Neural progenitor cell (in vitro differentiated cells): ENCODE measurements around the gene PLEKHG4. TPM values are rescaled to one million over a fixed set of nuclear protein-coding genes. Genes with fewer than 3 reads are reported as not detected.

Experiments used
- DNase-seq: peaks from one replicate; pipeline ENCODE4 v3.0.0-alpha.2; 2016; ENCODE audit warnings: low spot score
- H2AFZ ChIP-seq: fragments of 200-600 bp; sonication (generic); replicated peaks from 2 replicates; pipeline ENCODE4 v1.6.1; 2016; ENCODE audit warnings: antibody characterized with exemption
- H3F3A ChIP-seq: fragments of 200-600 bp; sonication (generic); 2 replicates; pipeline ENCODE4 v1.6.1; 2016; ENCODE audit warnings: antibody characterized with exemption, low read depth
- H3K27ac ChIP-seq: fragments of 200-600 bp; sonication (generic); 2 replicates; pipeline ENCODE4 v1.5.1; 2016; ENCODE audit warnings: mild to moderate bottlenecking
- H3K27me3 ChIP-seq: fragments of 200-600 bp; sonication (generic); 2 replicates; pipeline ENCODE4 v1.6.1; 2016; ENCODE audit warnings: mild to moderate bottlenecking, moderate library complexity
- H3K36me3 ChIP-seq: fragments of 200-600 bp; sonication (generic); 2 replicates; pipeline ENCODE4 v1.5.1; 2016
- H3K4me1 ChIP-seq: fragments of 200-600 bp; sonication (generic); 2 replicates; pipeline ENCODE4 v1.6.1; 2016; ENCODE audit warnings: mixed run types
- H3K4me2 ChIP-seq: fragments of 200-600 bp; sonication (generic); 2 replicates; pipeline ENCODE4 v1.6.1; 2016
- H3K4me3 ChIP-seq: fragments of 200-600 bp; sonication (generic); 2 replicates; pipeline ENCODE4 v1.5.1; 2016
- H3K79me2 ChIP-seq: fragments of 200-600 bp; sonication (generic); 2 replicates; pipeline ENCODE4 v1.6.1; 2016; ENCODE audit warnings: low read depth
- H3K9ac ChIP-seq: fragments of 200-600 bp; sonication (generic); 2 replicates; pipeline ENCODE4 v1.6.1; 2016
- H3K9me3 ChIP-seq: fragments of 200-600 bp; sonication (generic); 2 replicates; pipeline ENCODE4 v1.5.1; 2016; ENCODE audit warnings: low read depth
- H4K20me1 ChIP-seq: fragments of 200-600 bp; sonication (generic); 2 replicates; pipeline ENCODE4 v1.6.1; 2016; ENCODE audit warnings: low read depth
- H3K27ac Mint-ChIP-seq: 3 replicates; pipeline ENCODE4 v1.8.0; 2021; ENCODE audit warnings: mixed read lengths
- H3K27me3 Mint-ChIP-seq: 2 replicates; pipeline ENCODE4 v1.8.0; 2022; ENCODE audit warnings: low read depth, mild to moderate bottlenecking, inconsistent platforms, moderate library complexity, mixed read lengths; ENCODE audit not compliant: insufficient read depth
- H3K36me3 Mint-ChIP-seq: 3 replicates; pipeline ENCODE4 v1.8.0; 2021; ENCODE audit warnings: mixed read lengths
- H3K4me1 Mint-ChIP-seq: 3 replicates; pipeline ENCODE4 v1.8.0; 2021; ENCODE audit warnings: mixed read lengths
- H3K4me3 Mint-ChIP-seq: 3 replicates; pipeline ENCODE4 v1.8.0; 2021; ENCODE audit warnings: mild to moderate bottlenecking, moderate library complexity, mixed read lengths
- H3K9me3 Mint-ChIP-seq: 3 replicates; pipeline ENCODE4 v1.8.0; 2020; ENCODE audit warnings: mixed read lengths
- EZH2 ChIP-seq: fragments of 200-600 bp; sonication (generic); IDR thresholded peaks from 2 replicates; pipeline ENCODE4 v1.6.1; 2017; ENCODE audit warnings: antibody characterized with exemption, mild to moderate bottlenecking, moderate library complexity
- EZH2phosphoT487 ChIP-seq: fragments of 200-600 bp; sonication (generic); IDR thresholded peaks from 2 replicates; pipeline ENCODE4 v1.6.1; 2017; ENCODE audit warnings: antibody characterized with exemption
- total RNA-seq: library from RNA; depleted of rRNA; stranded (reverse); fragments of >200 nt; gene quantifications from 2 replicates; pipeline ENCODE4 v1.2.3, GENCODE V29; 2015; ENCODE audit warnings: low replicate concordance
- TF ChIP-seq, protein P1 (sequence below): fragments of 200-600 bp; sonication (generic); IDR thresholded peaks from 2 replicates; pipeline ENCODE4 v1.5.1; 2017; ENCODE audit warnings: antibody characterized with exemption, mild to moderate bottlenecking

Gene PLEKHG4
- total RNA-seq, 1 donor from 2014 or later = 4.0 TPM

- H3K4me3 ChIP-seq = no peak overlapping the region
- peak; percentile 82 for DNase-seq
- H3K36me3 Mint-ChIP-seq = no peaks in the 10 kb centered on the region
- H3K9me3 ChIP-seq = no peaks in the 10 kb centered on the region
- H3K36me3 ChIP-seq = no peaks in the 10 kb centered on the region
- no peak overlapping the region for H3K27ac ChIP-seq
- no peaks in the 10 kb centered on the region for H3F3A ChIP-seq
- peaks cover 18% of the 10 kb centered on the region for H3K27me3 Mint-ChIP-seq
- no peaks in the 10 kb centered on the region for H3K9me3 Mint-ChIP-seq
- H3K27ac Mint-ChIP-seq = peak overlapping the region; percentile 20
- H4K20me1 ChIP-seq = no peaks in the 10 kb centered on the region
- peaks cover 4% of the 10 kb centered on the region for H3K27me3 ChIP-seq
- H3K9ac ChIP-seq = no peak overlapping the region
- no peaks in the 10 kb centered on the region for H3K79me2 ChIP-seq
- no peaks in the 10 kb centered on the region for H3K4me1 ChIP-seq
- H2AFZ ChIP-seq = no peak overlapping the region
- TF ChIP-seq, protein P1, sequence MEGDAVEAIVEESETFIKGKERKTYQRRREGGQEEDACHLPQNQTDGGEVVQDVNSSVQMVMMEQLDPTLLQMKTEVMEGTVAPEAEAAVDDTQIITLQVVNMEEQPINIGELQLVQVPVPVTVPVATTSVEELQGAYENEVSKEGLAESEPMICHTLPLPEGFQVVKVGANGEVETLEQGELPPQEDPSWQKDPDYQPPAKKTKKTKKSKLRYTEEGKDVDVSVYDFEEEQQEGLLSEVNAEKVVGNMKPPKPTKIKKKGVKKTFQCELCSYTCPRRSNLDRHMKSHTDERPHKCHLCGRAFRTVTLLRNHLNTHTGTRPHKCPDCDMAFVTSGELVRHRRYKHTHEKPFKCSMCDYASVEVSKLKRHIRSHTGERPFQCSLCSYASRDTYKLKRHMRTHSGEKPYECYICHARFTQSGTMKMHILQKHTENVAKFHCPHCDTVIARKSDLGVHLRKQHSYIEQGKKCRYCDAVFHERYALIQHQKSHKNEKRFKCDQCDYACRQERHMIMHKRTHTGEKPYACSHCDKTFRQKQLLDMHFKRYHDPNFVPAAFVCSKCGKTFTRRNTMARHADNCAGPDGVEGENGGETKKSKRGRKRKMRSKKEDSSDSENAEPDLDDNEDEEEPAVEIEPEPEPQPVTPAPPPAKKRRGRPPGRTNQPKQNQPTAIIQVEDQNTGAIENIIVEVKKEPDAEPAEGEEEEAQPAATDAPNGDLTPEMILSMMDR = peak; percentile 63
- no peak for TF ChIP-seq EZH2
- H3K4me2 ChIP-seq = no peak overlapping the region
- no peak overlapping the region for H3K4me3 Mint-ChIP-seq
- H3K4me1 Mint-ChIP-seq = no peaks in the 10 kb centered on the region
These were observed 5.6 kb downstream of the PLEKHG4 start for GRCh38 chr16:67284699-67285646.

GRCh38 chr16:67286441-67287235, 7.3 kb downstream of the PLEKHG4 start:
- TF ChIP-seq EZH2phosphoT487 = no peak
- Histone ChIP-seq H3K36me3 (no peaks in the 10 kb centered on the region), H2AFZ (no peak overlapping the region), H3F3A (no peaks in the 10 kb centered on the region), H3K9ac (no peak overlapping the region), H4K20me1 (no peaks in the 10 kb centered on the region), H3K27ac (no peak overlapping the region), H3K27me3 (no peaks in the 10 kb centered on the region), H3K4me1 (no peaks in the 10 kb centered on the region), H3K4me3 (no peak overlapping the region), H3K79me2 (no peaks in the 10 kb centered on the region), H3K4me2 (no peak overlapping the region), H3K9me3 (no peaks in the 10 kb centered on the region)
- H3K4me3 Mint-ChIP-seq = no peak overlapping the region
- peaks cover 10% of the 10 kb centered on the region for H3K27me3 Mint-ChIP-seq
- H3K36me3 Mint-ChIP-seq = no peaks in the 10 kb centered on the region
- DNase-seq = no peak
- H3K4me1 Mint-ChIP-seq = no peaks in the 10 kb centered on the region
- H3K9me3 Mint-ChIP-seq = no peaks in the 10 kb centered on the region
- H3K27ac Mint-ChIP-seq = no peak overlapping the region

DNA sequence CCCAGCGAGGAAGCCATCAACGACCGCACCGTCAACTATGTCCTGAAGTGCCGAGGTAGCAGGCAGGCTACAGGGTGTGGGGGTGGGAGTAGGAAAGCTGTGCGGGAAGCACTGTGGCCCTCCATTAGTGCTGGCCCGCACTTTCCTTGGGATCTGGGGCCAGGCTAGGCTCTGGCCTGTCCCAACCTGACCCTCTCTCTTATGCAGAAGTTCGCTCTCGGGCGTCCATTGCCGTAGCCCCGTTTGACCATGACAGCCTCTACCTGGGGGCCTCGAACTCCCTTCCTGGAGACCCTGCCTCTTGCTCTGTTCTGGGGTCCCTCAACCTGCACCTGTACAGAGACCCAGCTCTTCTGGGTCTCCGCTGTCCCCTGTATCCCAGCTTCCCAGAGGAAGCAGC, 8.6 kb downstream of the PLEKHG4 start:
- H3K4me1 ChIP-seq = no peaks in the 10 kb centered on the region
- no peak overlapping the region for H3K4me2 ChIP-seq
- H3K9me3 Mint-ChIP-seq = no peaks in the 10 kb centered on the region

More for the DNA sequence above, 8.6 kb downstream of the PLEKHG4 start:
- Histone ChIP-seq H3K79me2 (no peaks in the 10 kb centered on the region), H2AFZ (no peak overlapping the region), H3K9ac (no peak overlapping the region), H4K20me1 (no peaks in the 10 kb centered on the region), H3F3A (no peaks in the 10 kb centered on the region), H3K36me3 (no peaks in the 10 kb centered on the region), H3K9me3 (no peaks in the 10 kb centered on the region), H3K4me3 (no peak overlapping the region), H3K27me3 (no peaks in the 10 kb centered on the region), H3K27ac (no peak overlapping the region)
- no peak overlapping the region for H3K27ac Mint-ChIP-seq
- no peaks in the 10 kb centered on the region for H3K36me3 Mint-ChIP-seq
- no peak for DNase-seq
- TF ChIP-seq, protein P1 = no peak
- TF ChIP-seq EZH2phosphoT487 (no peak), EZH2 (no peak)
- H3K27me3 Mint-ChIP-seq = peaks cover 14% of the 10 kb centered on the region
- H3K4me1 Mint-ChIP-seq = no peaks in the 10 kb centered on the region
- H3K4me3 Mint-ChIP-seq = no peak overlapping the region
